Measurements from ENCODE around the gene SLC25A38.

The SLC25A38 gene

GRCh38 chr3:39388153-39388552 lies 5.0 kb downstream of the SLC25A38 start:
- Histone ChIP-seq H4K20me1 (ENCODE audit: insufficient read depth, low read length, poor library complexity, severe bottlenecking) (peaks cover 63% of the 10 kb centered on the region), H3F3A (ENCODE audit: low read depth) (no peaks in the 10 kb centered on the region), H3K4me3 (ENCODE audit: low read length, poor library complexity, severe bottlenecking) (peak overlapping the region; percentile 94), H3K4me1 (ENCODE audit: insufficient read depth, low read length, poor library complexity, severe bottlenecking) (peaks cover 51% of the 10 kb centered on the region), H3K9ac (ENCODE audit: low read depth, low read length, poor library complexity, severe bottlenecking) (peak overlapping the region; percentile 42), H3K79me2 (ENCODE audit: insufficient read depth, low read length) (peaks cover 78% of the 10 kb centered on the region), H3K9me2 (replicated peaks; ENCODE audit: low read depth, low read length) (no peaks in the 10 kb centered on the region), H3K27me3 (ENCODE audit: insufficient read depth, low read length, poor library complexity, severe bottlenecking) (no peaks in the 10 kb centered on the region), H3K4me2 (ENCODE audit: low read depth, low read length, poor library complexity, severe bottlenecking) (peak overlapping the region; percentile 85), H3K36me3 (ENCODE audit: insufficient read depth, low read length) (peaks cover 37% of the 10 kb centered on the region; the same call in 1 of the 2 replicates), H3K9me3 (ENCODE audit: insufficient read depth, low read depth, low read length) (no peaks in the 10 kb centered on the region), H2AFZ (ENCODE audit: low read length) (no peak overlapping the region)
- TF ChIP-seq CTCF (conservative IDR thresholded peaks at IDR 0.05; ENCODE audit: low read length) (no peak), EZH2phosphoT487 (IDR thresholded peaks at IDR 0.05; ENCODE audit: borderline replicate concordance) (no peak)

- peaks cover 60% of the 10 kb centered on the region for H4K20me1 ChIP-seq (ENCODE audit: insufficient read depth, low read length, poor library complexity, severe bottlenecking)
- peaks cover 44% of the 10 kb centered on the region for H3K36me3 ChIP-seq (ENCODE audit: insufficient read depth, low read length)
- no peaks in the 10 kb centered on the region for H3K9me3 ChIP-seq (ENCODE audit: insufficient read depth, low read depth, low read length)
- H3K4me2 ChIP-seq (ENCODE audit: low read depth, low read length, poor library complexity, severe bottlenecking): peak overlapping the region; percentile 85
- peak overlapping the region; percentile 94 for H3K4me3 ChIP-seq (ENCODE audit: low read length, poor library complexity, severe bottlenecking)
- no peak for TF ChIP-seq CTCF (conservative IDR thresholded peaks at IDR 0.05; ENCODE audit: low read length)
- no peak for TF ChIP-seq EZH2phosphoT487 (IDR thresholded peaks at IDR 0.05; ENCODE audit: borderline replicate concordance)
- peaks cover 75% of the 10 kb centered on the region for H3K79me2 ChIP-seq (ENCODE audit: insufficient read depth, low read length)
- H3K4me1 ChIP-seq (ENCODE audit: insufficient read depth, low read length, poor library complexity, severe bottlenecking): peaks cover 51% of the 10 kb centered on the region
- no peaks in the 10 kb centered on the region for H3K27me3 ChIP-seq (ENCODE audit: insufficient read depth, low read length, poor library complexity, severe bottlenecking)
- H2AFZ ChIP-seq (ENCODE audit: low read length): no peak overlapping the region
- no peaks in the 10 kb centered on the region for H3F3A ChIP-seq (ENCODE audit: low read depth)
- peak overlapping the region; percentile 42 for H3K9ac ChIP-seq (ENCODE audit: low read depth, low read length, poor library complexity, severe bottlenecking)
- no peaks in the 10 kb centered on the region for H3K9me2 ChIP-seq (replicated peaks; ENCODE audit: low read depth, low read length)
Observed at GRCh38 chr3:39388741-39389248, 5.6 kb downstream of the SLC25A38 start.

- Histone ChIP-seq H3F3A (ENCODE audit: low read depth) (no peaks in the 10 kb centered on the region), H2AFZ (ENCODE audit: low read length) (no peak overlapping the region), H3K4me2 (ENCODE audit: low read depth, low read length, poor library complexity, severe bottlenecking) (no peak overlapping the region), H4K20me1 (ENCODE audit: insufficient read depth, low read length, poor library complexity, severe bottlenecking) (peaks cover 48% of the 10 kb centered on the region), H3K9me3 (ENCODE audit: insufficient read depth, low read depth, low read length) (no peaks in the 10 kb centered on the region), H3K36me3 (ENCODE audit: insufficient read depth, low read length) (peaks cover 58% of the 10 kb centered on the region), H3K9me2 (replicated peaks; ENCODE audit: low read depth, low read length) (no peaks in the 10 kb centered on the region), H3K4me1 (ENCODE audit: insufficient read depth, low read length, poor library complexity, severe bottlenecking) (peaks cover 43% of the 10 kb centered on the region), H3K27me3 (ENCODE audit: insufficient read depth, low read length, poor library complexity, severe bottlenecking) (no peaks in the 10 kb centered on the region), H3K4me3 (ENCODE audit: low read length, poor library complexity, severe bottlenecking) (no peak overlapping the region), H3K79me2 (ENCODE audit: insufficient read depth, low read length) (peaks cover 62% of the 10 kb centered on the region), H3K9ac (ENCODE audit: low read depth, low read length, poor library complexity, severe bottlenecking) (no peak overlapping the region)
- TF ChIP-seq EZH2phosphoT487 (IDR thresholded peaks at IDR 0.05; ENCODE audit: borderline replicate concordance) (no peak), CTCF (conservative IDR thresholded peaks at IDR 0.05; ENCODE audit: low read length) (no peak)
Observed at GRCh38 chr3:39390181-39390580, 7.0 kb downstream of the SLC25A38 start.

Measured in Loucy (cell line).